Kidney epithelial cell (primary cell): ENCODE data around the gene TPRG1. TPM values are rescaled to one million over a fixed set of nuclear protein-coding genes. Genes with fewer than 3 reads are reported as not detected.

ENCODE experiments used
- DNase-seq: peaks from one replicate; pipeline ENCODE4 v3.0.0-alpha.2; 2010; ENCODE audit warnings: low read depth
- H3K27me3 ChIP-seq: 2 replicates; pipeline ENCODE4 v1.6.0; 2011; ENCODE audit warnings: low read length; ENCODE audit not compliant: control insufficient read depth, insufficient read depth
- H3K36me3 ChIP-seq: 2 replicates; pipeline ENCODE4 v1.5.1; 2011; ENCODE audit warnings: low read length; ENCODE audit not compliant: control insufficient read depth, insufficient read depth
- H3K4me3 ChIP-seq: 2 replicates; pipeline ENCODE4 v1.5.1; 2011; ENCODE audit warnings: low read depth, mild to moderate bottlenecking, control low read depth, low read length
- total RNA-seq: library from RNA; depleted of rRNA; stranded (reverse); fragments of >200 nt; gene quantifications from 2 replicates; pipeline ENCODE4 v1.2.3, GENCODE V29; 2015
- TF ChIP-seq, protein P1 (sequence below): IDR thresholded peaks from 2 replicates; pipeline ENCODE4 v1.5.1; 2011; ENCODE audit warnings: mild to moderate bottlenecking, moderate library complexity, low read length, control low read depth, inconsistent platforms; ENCODE audit not compliant: insufficient read depth, poor library complexity, severe bottlenecking

TPRG1 gene
- total RNA-seq, 1 donor from 2014 or later = 1.4 TPM

DNA sequence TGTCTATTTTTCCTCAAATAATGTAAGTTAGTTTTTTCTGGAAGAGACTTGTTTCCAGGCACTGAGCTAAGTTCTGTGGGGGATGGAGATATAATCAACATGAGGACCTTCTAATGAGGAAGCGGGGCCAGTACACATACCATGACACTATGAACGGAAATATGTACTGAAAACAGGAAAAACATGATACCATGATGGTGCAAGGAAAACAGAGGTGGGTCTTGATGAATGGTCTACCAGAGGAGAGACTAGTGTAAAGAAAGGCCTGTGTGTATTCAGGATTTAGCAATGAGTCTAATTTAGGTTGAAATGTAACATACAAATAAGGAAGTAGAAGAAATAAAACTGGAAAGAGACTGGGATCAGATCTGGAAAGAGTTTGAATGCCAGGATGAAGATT is 38.9 kb upstream of the TPRG1 start:
- no peak for DNase-seq
- Histone ChIP-seq H3K4me3 (no peak overlapping the region), H3K36me3 (no peaks in the 10 kb centered on the region), H3K27me3 (no peaks in the 10 kb centered on the region)
- TF ChIP-seq, protein P1, sequence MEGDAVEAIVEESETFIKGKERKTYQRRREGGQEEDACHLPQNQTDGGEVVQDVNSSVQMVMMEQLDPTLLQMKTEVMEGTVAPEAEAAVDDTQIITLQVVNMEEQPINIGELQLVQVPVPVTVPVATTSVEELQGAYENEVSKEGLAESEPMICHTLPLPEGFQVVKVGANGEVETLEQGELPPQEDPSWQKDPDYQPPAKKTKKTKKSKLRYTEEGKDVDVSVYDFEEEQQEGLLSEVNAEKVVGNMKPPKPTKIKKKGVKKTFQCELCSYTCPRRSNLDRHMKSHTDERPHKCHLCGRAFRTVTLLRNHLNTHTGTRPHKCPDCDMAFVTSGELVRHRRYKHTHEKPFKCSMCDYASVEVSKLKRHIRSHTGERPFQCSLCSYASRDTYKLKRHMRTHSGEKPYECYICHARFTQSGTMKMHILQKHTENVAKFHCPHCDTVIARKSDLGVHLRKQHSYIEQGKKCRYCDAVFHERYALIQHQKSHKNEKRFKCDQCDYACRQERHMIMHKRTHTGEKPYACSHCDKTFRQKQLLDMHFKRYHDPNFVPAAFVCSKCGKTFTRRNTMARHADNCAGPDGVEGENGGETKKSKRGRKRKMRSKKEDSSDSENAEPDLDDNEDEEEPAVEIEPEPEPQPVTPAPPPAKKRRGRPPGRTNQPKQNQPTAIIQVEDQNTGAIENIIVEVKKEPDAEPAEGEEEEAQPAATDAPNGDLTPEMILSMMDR = no peak

DNA sequence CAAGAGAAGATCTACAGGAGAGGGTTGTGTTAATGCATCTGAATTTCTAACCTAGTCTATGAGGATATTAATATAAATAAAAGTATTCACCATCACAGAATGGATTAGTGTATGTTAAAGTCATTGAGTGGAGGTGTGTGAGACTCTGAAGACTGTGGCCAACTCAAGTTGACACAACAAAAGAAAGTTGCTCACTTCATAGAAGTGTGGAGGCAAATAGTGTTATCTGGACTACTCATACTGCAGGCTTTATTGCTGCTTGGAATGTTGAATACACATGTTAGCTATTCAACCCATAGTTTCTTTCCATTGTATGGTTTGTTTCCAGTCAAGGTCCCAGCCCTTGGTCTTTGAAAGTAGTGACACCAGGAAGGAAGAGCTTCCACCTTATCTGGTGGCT is 38.0 kb upstream of the TPRG1 start:
- Histone ChIP-seq H3K4me3 (no peak overlapping the region), H3K36me3 (no peaks in the 10 kb centered on the region), H3K27me3 (peaks cover 3% of the 10 kb centered on the region)
- TF ChIP-seq, protein P1 = no peak
- DNase-seq = no peak

DNA sequence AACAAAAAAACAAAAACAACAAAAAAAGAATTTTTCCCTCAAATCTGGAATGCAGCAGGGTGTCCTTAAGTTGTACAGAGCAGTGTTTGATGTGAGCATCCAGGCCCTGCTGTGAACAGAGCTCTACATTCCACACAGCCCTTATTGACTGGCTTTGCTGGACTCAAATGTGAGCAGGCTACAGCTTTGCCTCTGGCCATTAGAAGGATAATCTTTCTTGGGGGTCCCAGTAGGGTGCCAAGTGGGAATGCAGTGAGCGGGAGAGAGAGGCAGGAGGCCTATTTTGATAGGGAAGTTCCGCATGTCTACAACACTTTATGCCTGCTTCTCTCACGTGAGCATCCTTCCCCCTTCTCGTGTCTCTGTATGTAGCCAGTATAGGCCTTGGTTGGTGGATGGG is 34.4 kb upstream of the TPRG1 start:
- DNase-seq = no peak
- H3K36me3 ChIP-seq = no peaks in the 10 kb centered on the region
- H3K4me3 ChIP-seq = no peak overlapping the region
- TF ChIP-seq, protein P1 = no peak
- H3K27me3 ChIP-seq = peaks cover 9% of the 10 kb centered on the region

GRCh38 chr3:189138901-189139610 is 32.7 kb upstream of the TPRG1 start:
- TF ChIP-seq, protein P1 = no peak
- Histone ChIP-seq H3K4me3 (no peak overlapping the region), H3K27me3 (peaks cover 9% of the 10 kb centered on the region), H3K36me3 (no peaks in the 10 kb centered on the region)
- no peak for DNase-seq

DNA sequence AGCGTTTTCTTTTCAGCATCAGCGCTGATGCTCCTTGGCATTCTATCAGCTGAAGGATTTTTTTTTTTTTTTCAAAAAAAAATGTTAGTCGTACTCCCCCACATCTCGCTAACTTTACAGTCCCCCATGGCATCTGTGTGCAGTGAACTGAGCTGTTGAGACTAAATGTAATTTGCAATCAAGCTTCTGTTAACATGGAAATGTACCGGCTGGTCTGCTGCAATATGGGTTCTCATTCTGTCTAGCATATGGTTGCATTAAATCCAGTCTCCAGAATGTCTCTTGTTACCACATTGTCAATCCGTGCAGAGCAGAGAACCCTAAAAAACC is 32.2 kb upstream of the TPRG1 start:
- DNase-seq = no peak
- TF ChIP-seq, protein P1 = no peak
- no peak overlapping the region for H3K4me3 ChIP-seq
- no peaks in the 10 kb centered on the region for H3K36me3 ChIP-seq
- H3K27me3 ChIP-seq = peaks cover 9% of the 10 kb centered on the region

- peaks cover 9% of the 10 kb centered on the region for H3K27me3 ChIP-seq
- TF ChIP-seq, protein P1 = no peak
- no peak overlapping the region for H3K4me3 ChIP-seq
- DNase-seq = no peak
- H3K36me3 ChIP-seq = no peaks in the 10 kb centered on the region
Observed at GRCh38 chr3:189142527-189142926, 29.2 kb upstream of the TPRG1 start.
